ENCODE results near the gene ARMC7. TPM values are rescaled to one million over a fixed set of nuclear protein-coding genes. Genes with fewer than 3 reads are reported as not detected.

Gene ARMC7
- total RNA-seq, 1 experiment from 2014 or later: 43.2 TPM

- Histone ChIP-seq H3K4me3 (replicated peaks in 1 of 2; ENCODE audit: low read depth in 1 of 2, low read length in 2 of 2) (no peak overlapping the region), H3K9ac (ENCODE audit: low read length) (peak overlapping the region; percentile 52), H3K79me2 (ENCODE audit: insufficient read depth, low read length) (peaks cover 43% of the 10 kb centered on the region), H2AFZ (ENCODE audit: low read depth, low read length, poor library complexity, severe bottlenecking) (no peak overlapping the region), H3K4me1 (ENCODE audit: control insufficient read depth in 1 of 2, insufficient read depth in 2 of 2, low read length in 2 of 2) (peaks cover 67 to 79% of the 10 kb centered on the region in 2 experiments), H4K20me1 (ENCODE audit: insufficient read depth) (no peaks in the 10 kb centered on the region), H3K27me3 (ENCODE audit: insufficient read depth, low read length) (no peaks in the 10 kb centered on the region), H3K27ac (ENCODE audit: low read depth, low read length) (peak overlapping the region; percentile 94), H3K9me3 (ENCODE audit: control insufficient read depth in 1 of 2, insufficient read depth in 1 of 2, low read depth in 1 of 2, low read length in 2 of 2) (no peaks in the 10 kb centered on the region), H3K4me2 (ENCODE audit: low read length) (peak overlapping the region; percentile 67), H3K9me2 (ENCODE audit: insufficient read depth) (no peaks in the 10 kb centered on the region), H3K36me3 (ENCODE audit: control insufficient read depth in 1 of 2, insufficient read depth in 2 of 2, low read length in 2 of 2) (peaks cover 12 to 25% of the 10 kb centered on the region in 2 experiments; a peak in 3 of 4 replicates)
- BruUV-seq (replicated peaks): no TSS peak
- no peak for TF ChIP-seq ZFX (IDR thresholded peaks at IDR 0.05)
- TF ChIP-seq CTCF (IDR thresholded peaks at IDR 0.05 in 2 of 3, conservative IDR thresholded peaks at IDR 0.05 in 1 of 3; ENCODE audit: borderline replicate concordance in 1 of 3, insufficient read depth in 1 of 3, low read depth in 2 of 3, low read length in 2 of 3): no peak
- TF ChIP-seq POLR2AphosphoS5 (IDR thresholded peaks at IDR 0.05; ENCODE audit: low read depth, low read length): no peak
- TF ChIP-seq EGR1 (IDR thresholded peaks at IDR 0.05; ENCODE audit: low read depth): no peak
- no peak for TF ChIP-seq EZH2 (IDR thresholded peaks at IDR 0.05)
- TF ChIP-seq CEBPB (IDR thresholded peaks at IDR 0.05; ENCODE audit: low read depth): no peak
- TF ChIP-seq SRF (IDR thresholded peaks at IDR 0.05; ENCODE audit: low read depth): no peak
- TF ChIP-seq TCF7L2 (IDR thresholded peaks at IDR 0.05; ENCODE audit: borderline replicate concordance, extremely low read depth, insufficient read depth, insufficient read length): no peak
- no peak for TF ChIP-seq POLR2A (IDR thresholded peaks at IDR 0.05; ENCODE audit: borderline replicate concordance, extremely low read depth, insufficient read depth, insufficient read length)
- no peak for DNase-seq (ENCODE audit: low read depth, low spot score)
- ATAC-seq: no peak
- ChIA-PET CTCF (interaction anchor here (3.1 kb wide), 1 partner anchor 19 kb away, joined by 15 read pairs; no protein-coding TSS in a partner anchor), POLR2A (interaction anchor here (0.6 to 3.2 kb wide), 4 partner anchors 9 to 35 kb away, joined by 3 to 14 read pairs (median 4); no protein-coding TSS in a partner anchor), RAD21 (ENCODE audit: low non-redundant PET in 1 of 2, low total read pairs in 2 of 2, uncharacterized antibody in 2 of 2, unreplicated experiment in 2 of 2) (interaction anchor here in 1 of 2 experiments (0.5 kb wide), 1 partner anchor 16 kb away, joined by 3 read pairs; no protein-coding TSS in a partner anchor)
- intact Hi-C loops (cut with micrococcal nuclease): no loop called here
These were observed 14.8 kb upstream of the ARMC7 start for GRCh38 chr17:75094871-75095399.

Data from HCT116 (cell line).